Stimulated activated CD8-positive, alpha-beta memory T cell treated with anti-CD3 and anti-CD28 coated beads, Interleukin-4, amount 100 ng/mL, for 24 hours (primary cell): ENCODE data around the gene RNF151.
A peak's percentile ranks its signal among the peaks of the same experiment; 100 is the strongest.
"Not testable (repeated sequence)": the region's sequence is repeated elsewhere in the genome, so short reads cannot be mapped to it uniquely, and the experiment has no call there.

Source experiments
- DNase-seq: peaks from one replicate; pipeline ENCODE4 v3.0.0-alpha.2; 2020; ENCODE audit warnings: low read depth

The RNF151 gene

GRCh38 chr16:1960665-1961630 is 5.7 kb upstream of the RNF151 start:
- no peak for DNase-seq

- no peak for DNase-seq
These were observed 5.0 kb upstream of the RNF151 start for GRCh38 chr16:1961651-1962067.

DNA sequence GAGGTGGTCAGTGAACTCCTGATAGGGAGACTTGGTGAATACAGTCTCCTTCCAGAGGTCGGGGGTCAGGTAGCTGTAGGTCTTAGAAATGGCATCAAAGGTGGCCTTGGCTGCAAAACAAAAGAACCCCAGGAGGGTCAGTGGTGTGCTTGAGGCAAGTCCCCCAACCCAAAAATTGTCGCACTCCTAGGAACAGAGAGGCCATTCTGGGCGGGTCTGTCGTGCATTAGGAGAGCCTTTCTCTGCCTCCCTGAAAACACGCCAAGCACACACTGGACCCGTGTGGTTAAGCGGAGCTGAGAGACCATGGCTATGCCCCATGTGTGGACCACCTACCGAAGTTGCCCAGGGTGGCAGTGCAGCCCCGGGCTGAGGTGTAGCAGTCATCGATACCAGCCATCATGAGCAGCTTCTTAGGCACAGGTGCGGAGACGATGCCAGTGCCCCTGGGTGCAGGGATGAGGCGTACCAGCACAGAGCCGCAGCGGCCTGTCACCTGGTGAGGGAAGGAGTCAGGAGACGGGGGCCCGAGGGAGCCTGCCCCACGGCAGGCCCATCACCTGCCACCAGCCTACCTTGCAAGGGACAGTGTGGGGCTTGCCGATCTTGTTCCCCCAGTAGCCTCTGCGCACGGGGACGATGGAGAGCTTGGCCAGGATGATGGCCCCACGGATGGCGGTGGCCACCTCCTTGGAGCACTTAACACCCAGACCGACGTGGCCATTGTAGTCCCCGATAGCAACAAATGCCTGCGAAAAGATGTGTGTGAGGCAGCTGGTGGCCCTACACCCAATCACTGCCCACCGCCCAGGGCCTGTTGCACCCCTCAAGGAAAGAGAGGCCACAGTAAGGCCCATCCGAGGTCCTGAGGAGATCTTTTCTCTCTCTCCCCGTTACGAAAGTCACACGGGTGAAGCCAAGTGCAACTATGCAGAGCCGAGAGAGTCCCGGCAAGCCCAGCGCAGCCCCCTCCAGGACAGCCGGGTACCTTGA is 4.2 kb upstream of the RNF151 start:
- DNase-seq = not testable (repeated sequence)

DNA sequence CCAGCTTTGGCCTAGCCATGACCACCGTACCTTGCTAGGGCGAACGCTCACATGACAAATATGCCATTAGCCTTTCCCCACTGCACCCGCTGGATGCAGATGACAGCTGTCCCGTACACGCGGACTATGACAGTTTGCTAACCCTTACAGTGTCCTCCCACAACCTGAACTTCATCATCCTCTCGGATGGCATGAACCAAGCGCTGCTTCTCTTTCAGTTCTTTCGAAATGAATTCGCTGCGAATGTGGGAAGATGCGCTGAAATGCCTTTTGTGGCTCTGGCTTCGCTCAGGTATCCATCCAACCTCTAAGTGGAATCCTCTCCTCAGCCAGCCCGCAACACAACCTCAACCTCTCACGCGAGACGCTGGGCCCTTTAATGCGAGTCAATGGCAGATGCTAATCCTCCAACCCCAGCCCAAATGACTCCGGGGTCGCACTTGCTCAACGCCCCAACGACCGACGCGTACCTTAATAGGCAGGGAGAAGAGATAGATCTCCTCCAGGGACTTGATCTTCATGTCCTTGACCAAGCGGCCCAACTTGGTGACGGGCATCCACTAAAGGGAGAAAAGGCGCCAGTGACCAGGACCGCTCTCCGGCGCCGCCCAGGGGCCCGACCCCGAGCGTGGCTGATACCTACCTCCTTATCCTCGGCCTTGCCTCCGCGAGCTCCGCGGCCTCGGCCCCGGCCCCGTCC is 2.7 kb upstream of the RNF151 start:
- no peak for DNase-seq

GRCh38 chr16:1964506-1965395 is 1.9 kb upstream of the RNF151 start, which contains the start of gene RPS2:
RPS2 (minus strand) TSS chr16:1964826; CDS start chr16:1964625, 201 bp downstream.
- peak; percentile 96 for DNase-seq

DNA sequence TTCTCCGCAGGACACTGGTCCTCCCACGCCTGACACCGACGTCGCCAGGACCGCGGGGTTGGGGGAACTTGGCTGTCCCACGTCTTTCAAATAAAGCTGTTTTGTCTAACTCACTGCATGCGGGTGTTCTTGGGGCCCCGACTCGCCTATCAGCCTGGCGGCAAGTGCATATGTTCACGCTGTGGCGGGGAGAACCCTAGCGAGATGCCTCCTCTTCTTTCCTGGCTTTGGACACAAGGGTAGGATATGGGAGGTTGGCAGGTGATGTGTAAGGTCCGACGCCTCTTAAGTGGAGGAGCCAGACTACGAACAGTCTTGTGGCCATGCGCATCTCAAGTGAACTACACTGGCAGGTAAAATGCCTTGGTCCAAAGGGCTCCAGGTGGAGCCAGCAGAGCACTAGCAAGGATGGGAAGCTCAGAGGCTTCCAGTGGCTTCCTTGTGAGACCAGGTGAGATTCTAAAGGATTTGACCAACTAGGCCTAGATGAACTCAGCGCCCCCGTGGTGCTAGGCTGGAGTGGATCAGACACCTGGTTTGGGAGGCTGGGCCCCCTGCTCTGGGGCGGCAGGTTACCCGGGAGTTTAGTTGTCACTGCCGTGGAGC is 1.2 kb upstream of the RNF151 start:
- no peak for DNase-seq

DNA sequence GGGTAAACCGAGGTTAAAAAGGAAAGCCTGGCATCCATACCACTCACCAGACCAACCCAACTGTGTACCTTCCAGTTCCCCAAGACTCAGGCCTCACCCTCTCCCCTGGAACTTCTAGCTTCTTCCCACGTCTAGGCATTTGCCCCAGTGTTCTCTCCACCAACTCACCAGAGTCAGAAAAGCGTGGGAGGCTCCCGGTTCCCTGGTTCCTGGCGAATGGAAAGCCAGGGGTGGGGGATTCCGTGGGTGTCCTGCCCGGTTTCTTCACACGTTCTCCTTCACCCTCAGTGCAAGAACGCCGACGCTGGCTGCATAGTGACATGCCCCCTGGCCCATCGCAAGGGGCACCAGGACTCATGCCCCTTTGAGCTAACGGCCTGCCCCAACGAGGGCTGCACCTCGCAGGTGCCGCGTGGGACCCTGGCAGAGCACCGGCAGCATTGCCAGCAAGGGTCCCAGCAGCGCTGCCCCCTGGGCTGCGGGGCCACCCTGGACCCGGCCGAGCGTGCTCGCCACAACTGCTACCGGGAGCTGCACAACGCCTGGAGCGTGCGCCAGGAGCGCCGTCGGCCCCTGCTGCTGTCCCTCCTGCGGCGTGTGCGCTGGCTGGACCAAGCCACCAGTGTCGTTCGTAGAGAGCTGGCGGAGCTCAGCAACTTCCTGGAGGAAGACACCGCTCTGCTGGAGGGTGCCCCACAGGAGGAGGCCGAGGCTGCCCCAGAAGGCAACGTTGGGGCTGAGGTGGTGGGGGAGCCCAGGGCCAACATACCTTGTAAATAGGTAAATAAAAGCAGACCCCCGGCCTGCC is 1.7 kb downstream of the RNF151 start:
- DNase-seq = no peak

GRCh38 chr16:1971796-1972489 is 5.3 kb downstream of the RNF151 start, which contains the start of gene TBL3:
TBL3 (plus strand) TSS chr16:1972053; CDS start chr16:1972165, 112 bp downstream.
- DNase-seq = peak; percentile 96

DNA sequence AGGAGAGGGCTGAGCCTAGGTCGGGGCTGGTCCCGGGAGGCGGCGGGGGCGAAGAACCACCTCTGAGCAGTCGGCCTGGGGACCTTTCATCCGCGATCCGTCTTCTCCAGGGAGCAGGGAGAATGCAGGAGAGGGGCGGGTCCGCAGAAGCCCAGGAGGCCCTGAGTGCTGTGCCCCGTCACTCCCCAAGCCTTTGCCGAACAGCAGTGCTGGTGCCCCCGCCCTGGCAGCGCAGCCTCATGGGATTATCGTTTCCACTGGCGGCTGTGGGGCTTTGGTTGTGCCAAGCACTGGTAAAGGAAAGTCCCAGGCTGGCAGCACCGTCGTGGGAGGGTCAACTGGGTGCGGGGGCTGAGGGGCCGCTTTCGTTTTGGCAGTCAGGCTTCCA is 5.8 kb downstream of the RNF151 start:
- no peak for DNase-seq

GRCh38 chr16:1973461-1974156 is 7.0 kb downstream of the RNF151 start:
- DNase-seq = no peak

DNA sequence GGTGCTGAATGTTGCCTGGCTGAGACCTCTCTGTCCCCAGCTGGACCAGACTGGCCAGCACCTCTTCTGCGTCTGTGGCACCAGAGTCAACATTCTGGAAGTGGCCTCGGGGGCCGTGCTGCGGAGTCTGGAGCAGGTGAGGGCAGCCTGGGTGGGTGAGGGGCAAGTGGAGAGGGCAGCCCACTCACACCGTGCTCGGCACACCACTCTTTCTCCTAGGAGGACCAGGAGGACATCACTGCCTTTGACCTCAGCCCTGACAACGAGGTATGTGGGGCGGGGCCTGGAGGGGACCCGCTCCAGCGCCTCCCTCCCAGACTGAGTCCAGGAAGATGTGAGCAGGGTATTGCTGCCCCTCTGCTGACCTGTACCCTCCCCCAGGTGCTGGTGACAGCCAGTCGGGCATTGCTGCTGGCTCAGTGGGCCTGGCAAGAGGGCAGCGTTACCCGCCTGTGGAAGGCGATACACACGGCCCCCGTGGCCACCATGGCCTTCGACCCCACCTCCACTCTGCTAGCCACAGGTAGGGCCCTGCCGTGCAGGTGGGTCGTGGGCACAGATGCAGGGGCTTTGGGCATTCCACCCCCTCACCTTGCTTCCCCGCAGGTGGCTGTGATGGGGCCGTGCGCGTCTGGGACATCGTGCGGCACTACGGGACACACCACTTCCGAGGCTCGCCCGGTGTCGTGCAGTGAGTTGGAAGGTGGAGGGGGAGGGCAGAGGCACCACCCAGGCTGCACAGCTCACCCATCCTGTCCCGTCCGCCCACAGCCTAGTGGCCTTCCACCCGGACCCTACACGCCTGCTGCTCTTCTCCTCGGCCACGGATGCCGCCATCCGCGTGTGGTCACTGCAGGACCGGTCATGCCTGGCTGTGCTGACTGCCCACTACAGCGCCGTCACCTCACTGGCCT is 7.8 kb downstream of the RNF151 start:
- DNase-seq = no peak

GRCh38 chr16:1975432-1976215 is 9.0 kb downstream of the RNF151 start:
- no peak for DNase-seq

GRCh38 chr16:1976216-1976520 is 9.5 kb downstream of the RNF151 start:
- DNase-seq = no peak

DNA sequence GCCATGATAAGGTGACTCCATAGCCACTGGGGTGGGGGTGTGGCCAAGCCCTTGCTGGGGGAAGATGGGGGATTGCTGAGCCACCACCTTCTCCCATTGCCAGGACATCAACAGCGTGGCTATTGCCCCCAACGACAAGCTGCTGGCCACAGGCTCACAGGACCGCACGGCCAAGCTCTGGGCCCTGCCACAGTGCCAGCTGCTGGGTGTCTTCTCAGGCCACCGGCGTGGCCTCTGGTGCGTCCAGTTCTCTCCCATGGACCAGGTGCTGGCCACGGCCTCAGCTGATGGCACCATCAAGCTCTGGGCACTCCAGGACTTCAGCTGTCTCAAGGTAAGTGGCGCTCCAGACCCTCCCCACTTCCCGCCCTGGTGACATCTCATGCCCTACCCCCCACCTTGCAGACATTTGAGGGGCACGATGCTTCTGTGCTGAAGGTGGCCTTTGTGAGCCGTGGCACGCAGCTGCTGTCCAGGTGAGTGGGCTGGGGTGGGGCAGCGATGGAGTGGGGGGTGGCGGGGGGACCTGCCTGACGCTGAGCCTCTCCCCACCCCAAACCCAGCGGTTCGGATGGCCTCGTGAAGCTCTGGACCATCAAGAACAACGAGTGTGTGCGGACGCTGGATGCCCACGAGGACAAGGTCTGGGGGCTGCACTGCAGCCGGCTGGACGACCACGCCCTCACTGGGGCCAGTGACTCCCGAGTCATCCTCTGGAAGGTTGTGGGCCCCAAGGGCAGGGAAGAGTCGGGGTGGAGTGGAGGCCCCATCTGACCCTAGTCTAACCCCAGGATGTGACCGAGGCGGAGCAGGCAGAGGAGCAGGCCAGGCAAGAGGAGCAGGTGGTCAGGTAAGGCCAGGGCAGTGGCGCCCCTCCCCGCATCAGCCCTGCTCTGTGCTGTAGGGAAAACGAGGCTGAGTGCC is 10.6 kb downstream of the RNF151 start:
- no peak for DNase-seq

GRCh38 chr16:1977875-1978268 is 11.2 kb downstream of the RNF151 start:
- no peak for DNase-seq
